Body of pancreas (tissue), 4 donors: ENCODE measurements around the gene GLI3.

Source experiments
- POLR2A ChIP-seq, 3 donors: fragments of 450-650 bp; IDR thresholded peaks; one replicate each; pipeline ENCODE4 v1.6.1; 2016; ENCODE audit warnings: antibody characterized with exemption in 3 of 3, mild to moderate bottlenecking in 2 of 3
- TF ChIP-seq, protein P1 (sequence below), 7 experiments: fragments of 450-650 bp in 4 of 7; fragments of 200-600 bp in 3 of 7; sonication (generic) in 3 of 7; IDR thresholded peaks; one replicate each; pipeline ENCODE4 v1.5.1; 2016 to 2019; ENCODE audit warnings: antibody characterized with exemption in 7 of 7

DNA sequence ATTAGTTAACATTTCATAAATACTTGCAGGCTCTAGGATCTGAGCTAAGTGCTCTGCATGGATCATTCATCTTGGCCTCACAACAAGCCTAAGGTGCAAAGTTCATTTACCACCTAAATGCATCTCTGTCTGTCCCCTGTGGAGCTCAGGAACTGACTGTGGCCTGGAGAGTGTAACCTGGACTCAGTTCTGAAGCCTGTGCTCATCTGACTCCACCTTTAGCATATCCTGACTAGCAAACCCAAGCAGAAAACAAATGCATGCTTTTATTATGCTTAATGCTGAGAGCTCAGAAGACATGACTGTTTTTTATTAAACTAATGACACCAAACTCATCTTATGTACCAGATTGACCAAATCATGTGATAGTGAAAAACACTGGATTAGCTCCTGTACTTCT lies 288.5 kb downstream of the GLI3 start:
- TF ChIP-seq, protein P1, sequence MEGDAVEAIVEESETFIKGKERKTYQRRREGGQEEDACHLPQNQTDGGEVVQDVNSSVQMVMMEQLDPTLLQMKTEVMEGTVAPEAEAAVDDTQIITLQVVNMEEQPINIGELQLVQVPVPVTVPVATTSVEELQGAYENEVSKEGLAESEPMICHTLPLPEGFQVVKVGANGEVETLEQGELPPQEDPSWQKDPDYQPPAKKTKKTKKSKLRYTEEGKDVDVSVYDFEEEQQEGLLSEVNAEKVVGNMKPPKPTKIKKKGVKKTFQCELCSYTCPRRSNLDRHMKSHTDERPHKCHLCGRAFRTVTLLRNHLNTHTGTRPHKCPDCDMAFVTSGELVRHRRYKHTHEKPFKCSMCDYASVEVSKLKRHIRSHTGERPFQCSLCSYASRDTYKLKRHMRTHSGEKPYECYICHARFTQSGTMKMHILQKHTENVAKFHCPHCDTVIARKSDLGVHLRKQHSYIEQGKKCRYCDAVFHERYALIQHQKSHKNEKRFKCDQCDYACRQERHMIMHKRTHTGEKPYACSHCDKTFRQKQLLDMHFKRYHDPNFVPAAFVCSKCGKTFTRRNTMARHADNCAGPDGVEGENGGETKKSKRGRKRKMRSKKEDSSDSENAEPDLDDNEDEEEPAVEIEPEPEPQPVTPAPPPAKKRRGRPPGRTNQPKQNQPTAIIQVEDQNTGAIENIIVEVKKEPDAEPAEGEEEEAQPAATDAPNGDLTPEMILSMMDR (IDR thresholded peaks at IDR 0.05), result no peak
- TF ChIP-seq POLR2A (IDR thresholded peaks at IDR 0.05), result no peak
